SK-N-SH treated with all-trans-retinoic acid at 6 μM for 48 hours (cell line): ENCODE measurements around the gene CRYAB.

Experiments
- ARNTL ChIP-seq: fragments of 450-650 bp; formaldehyde crosslinking; IDR thresholded peaks from 2 replicates; pipeline ENCODE4 v1.5.0; 2020; ENCODE audit warnings: low read depth, mild to moderate bottlenecking, moderate library complexity, borderline replicate concordance
- BACH2 ChIP-seq: fragments of 250-450 bp; sonication (Bioruptor Pico); IDR thresholded peaks from 2 replicates; pipeline ENCODE4 v1.9.0; 2021; ENCODE audit warnings: mild to moderate bottlenecking, borderline replicate concordance
- CREB5 ChIP-seq: fragments of 250-450 bp; sonication (Bioruptor Pico); IDR thresholded peaks from 2 replicates; pipeline ENCODE4 v1.5.1; 2020; ENCODE audit warnings: low read depth, mild to moderate bottlenecking, moderate library complexity
- OSR1 ChIP-seq: fragments of 250-450 bp; sonication (Bioruptor Pico); IDR thresholded peaks from 2 replicates; pipeline ENCODE4 v1.8.0; 2022; ENCODE audit warnings: moderate library complexity, mild to moderate bottlenecking, inconsistent platforms
- ZFP3 ChIP-seq: fragments of 250-450 bp; sonication (Bioruptor Pico); IDR thresholded peaks from 2 replicates; pipeline ENCODE4 v1.5.0; 2020; ENCODE audit warnings: mild to moderate bottlenecking, moderate library complexity
- ZFP30 ChIP-seq: fragments of 450-650 bp; formaldehyde crosslinking; IDR thresholded peaks from 2 replicates; pipeline ENCODE4 v1.5.0; 2022; ENCODE audit warnings: mild to moderate bottlenecking, moderate library complexity
- TF ChIP-seq, protein P1 (sequence below): fragments of 250-450 bp; sonication (Bioruptor Pico); IDR thresholded peaks from 2 replicates; pipeline ENCODE4 v1.8.0; 2020; ENCODE audit warnings: mild to moderate bottlenecking, moderate library complexity, borderline replicate concordance

DNA sequence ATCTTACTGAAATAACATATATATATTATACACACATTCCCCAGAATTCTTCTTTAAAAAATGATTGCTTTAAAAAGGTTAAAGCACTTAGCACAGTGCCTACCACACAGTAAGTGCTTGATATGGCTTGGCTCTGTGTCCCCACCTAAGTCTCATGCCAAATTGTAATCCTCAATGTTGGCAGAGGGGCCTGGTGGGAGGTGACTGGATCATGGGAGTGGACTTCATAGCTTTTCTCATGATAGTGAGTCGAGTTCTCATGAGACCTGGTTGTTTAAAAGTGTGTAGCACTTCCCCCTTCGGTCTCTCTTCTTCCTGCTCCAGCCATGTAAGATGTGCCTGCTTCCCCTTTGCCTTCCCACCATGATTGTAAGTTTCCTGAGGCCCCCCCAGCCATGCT lies 6.2 kb downstream of the CRYAB start:
- TF ChIP-seq OSR1 (CRISPR knock-in tag) (no peak), CREB5 (CRISPR knock-in tag) (no peak), ZFP30 (CRISPR knock-in tag) (no peak), ARNTL (CRISPR knock-in tag) (no peak), BACH2 (no peak), ZFP3 (CRISPR knock-in tag) (no peak)
- TF ChIP-seq, protein P1, sequence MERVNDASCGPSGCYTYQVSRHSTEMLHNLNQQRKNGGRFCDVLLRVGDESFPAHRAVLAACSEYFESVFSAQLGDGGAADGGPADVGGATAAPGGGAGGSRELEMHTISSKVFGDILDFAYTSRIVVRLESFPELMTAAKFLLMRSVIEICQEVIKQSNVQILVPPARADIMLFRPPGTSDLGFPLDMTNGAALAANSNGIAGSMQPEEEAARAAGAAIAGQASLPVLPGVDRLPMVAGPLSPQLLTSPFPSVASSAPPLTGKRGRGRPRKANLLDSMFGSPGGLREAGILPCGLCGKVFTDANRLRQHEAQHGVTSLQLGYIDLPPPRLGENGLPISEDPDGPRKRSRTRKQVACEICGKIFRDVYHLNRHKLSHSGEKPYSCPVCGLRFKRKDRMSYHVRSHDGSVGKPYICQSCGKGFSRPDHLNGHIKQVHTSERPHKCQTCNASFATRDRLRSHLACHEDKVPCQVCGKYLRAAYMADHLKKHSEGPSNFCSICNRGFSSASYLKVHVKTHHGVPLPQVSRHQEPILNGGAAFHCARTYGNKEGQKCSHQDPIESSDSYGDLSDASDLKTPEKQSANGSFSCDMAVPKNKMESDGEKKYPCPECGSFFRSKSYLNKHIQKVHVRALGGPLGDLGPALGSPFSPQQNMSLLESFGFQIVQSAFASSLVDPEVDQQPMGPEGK (CRISPR knock-in tag) = no peak
